Testis (tissue), 3 donors: ENCODE data around the gene WNK2. TPM values are rescaled to one million over a fixed set of nuclear protein-coding genes. Genes with fewer than 3 reads are reported as not detected.

ENCODE experiments used
- DNase-seq: peaks from one replicate; pipeline ENCODE4 v3.0.0-alpha.2; 2019
- H3K27ac ChIP-seq, 2 donors: fragments of 200-600 bp; sonication (generic); one replicate each; pipeline ENCODE4 v1.5.1; 2019
- H3K27me3 ChIP-seq: fragments of 200-600 bp; sonication (generic); one replicate; pipeline ENCODE4 v1.5.1; 2019
- H3K36me3 ChIP-seq: fragments of 200-600 bp; sonication (generic); one replicate; pipeline ENCODE4 v1.5.1; 2017; ENCODE audit warnings: low read depth; ENCODE audit errors: missing control alignments
- H3K4me1 ChIP-seq: fragments of 200-600 bp; sonication (generic); one replicate; pipeline ENCODE4 v1.5.1; 2019
- H3K4me3 ChIP-seq, 2 donors: fragments of 200-600 bp; sonication (generic); one replicate each; pipeline ENCODE4 v1.5.1; 2017 to 2019
- H3K9me3 ChIP-seq: fragments of 200-600 bp; sonication (generic); one replicate; pipeline ENCODE4 v1.5.1; 2017
- CTCF ChIP-seq, 3 experiments: fragments of 450-650 bp in 2 of 3; fragments of 200-600 bp in 1 of 3; sonication (generic) in 1 of 3; IDR thresholded peaks; one replicate each; pipeline ENCODE4 v1.5.1; 2016 to 2019; ENCODE audit warnings: antibody characterized with exemption in 3 of 3, mild to moderate bottlenecking in 2 of 3, moderate library complexity in 1 of 3
- POLR2A ChIP-seq: fragments of 450-650 bp; IDR thresholded peaks from one replicate; pipeline ENCODE4 v1.6.1; 2017; ENCODE audit warnings: antibody characterized with exemption, mild to moderate bottlenecking, moderate library complexity
- WGBS, 2 donors: methylation state at CpG; one replicate each; pipeline ENCODE4 v1.1.5; 2018; 5-methylcytosine and 5-hydroxymethylcytosine counted together
- intact Hi-C: fragments of 100-400 bp; cut with DNase I; formaldehyde crosslinking; loops from one replicate; pipeline ENCODE4 v1.15.1; 2023; ENCODE audit warnings: low total_unique reads
- polyA plus RNA-seq: library from polyadenylated mRNA; stranded (reverse); fragments of 350-450 nt; fragmentation: Illumina TruSeq; extraction: RNeasy Lipid Tissue Mini Kit (QIAGEN cat#74804); gene quantifications from one replicate; pipeline ENCODE4 v1.2.3, GENCODE V29; 2014; ENCODE audit warnings: low read depth, low replicate concordance; ENCODE audit not compliant: insufficient read depth
- total RNA-seq, 2 donors: library from RNA; depleted of rRNA; stranded (reverse); fragments of >200 nt; gene quantifications; one replicate each; pipeline ENCODE4 v1.2.3, GENCODE V29; 2016

The WNK2 gene
- total and polyA plus RNA-seq, 3 donors from 2014 or later: 29.0 to 91.1 (median 50.5) TPM

DNA sequence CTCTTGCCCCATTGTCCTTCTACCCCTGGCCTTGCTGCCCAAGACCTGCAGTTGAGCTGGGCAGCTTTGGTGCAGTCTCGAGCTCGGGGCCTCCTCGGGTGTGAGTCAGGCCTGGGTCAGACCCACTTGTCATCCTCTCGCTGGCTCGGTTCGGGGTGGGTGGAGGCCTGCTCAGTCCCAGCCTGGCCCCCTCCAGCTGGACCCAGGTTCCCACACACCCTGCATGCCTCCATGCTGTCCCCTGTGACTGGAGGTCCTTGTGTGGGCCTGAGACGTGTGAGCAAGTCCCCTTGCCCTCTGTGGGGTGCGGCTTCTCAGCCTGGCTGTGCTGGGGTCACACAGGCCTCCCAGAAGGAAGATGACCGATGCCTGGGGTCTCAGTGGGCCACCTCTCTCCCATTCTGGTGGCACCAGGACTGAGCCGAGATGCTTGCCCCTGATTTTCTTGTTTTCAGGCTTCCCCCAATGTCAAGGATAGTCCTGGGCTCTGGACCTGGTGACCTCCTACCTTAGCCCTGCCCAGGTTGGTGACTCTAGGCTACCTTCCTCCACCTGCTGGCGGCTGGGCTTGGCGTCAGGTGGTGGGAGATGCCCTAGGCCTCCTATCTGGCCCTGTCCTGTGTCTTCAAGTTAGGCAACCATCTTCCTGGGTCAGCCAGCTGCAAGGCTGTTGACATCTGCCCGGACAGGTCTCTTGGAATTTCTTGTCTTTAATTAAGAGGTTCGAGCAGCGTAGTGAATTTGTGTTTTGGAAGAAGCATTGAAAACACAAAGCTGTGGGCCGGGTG lies 15.1 kb downstream of the WNK2 start:
- Histone ChIP-seq H3K36me3 (no peaks in the 10 kb centered on the region), H3K27me3 (no peaks in the 10 kb centered on the region), H3K4me1 (peaks cover 12% of the 10 kb centered on the region), H3K4me3 (no peak overlapping the region), H3K9me3 (no peaks in the 10 kb centered on the region), H3K27ac (no peak overlapping the region)
- intact Hi-C loops: no loop called here
- WGBS, 2 donors: 97 to 98% methylated on average over 12 to 16 of the region's 16 CpGs
- TF ChIP-seq CTCF (IDR thresholded peaks at IDR 0.05) (no peak), POLR2A (no peak)
- DNase-seq: no peak

GRCh38 chr9:93200449-93200742 lies 16.5 kb downstream of the WNK2 start:
- H3K36me3 ChIP-seq: no peaks in the 10 kb centered on the region
- intact Hi-C loops: no loop called here
- no peak for DNase-seq
- H3K4me1 ChIP-seq: peaks cover 23% of the 10 kb centered on the region
- no peaks in the 10 kb centered on the region for H3K9me3 ChIP-seq
- H3K27ac ChIP-seq: no peak overlapping the region
- 81 to 96% methylated on average over 4 to 9 of the region's 9 CpGs for WGBS, 2 donors
- no peak for TF ChIP-seq CTCF (IDR thresholded peaks at IDR 0.05)
- no peak for TF ChIP-seq POLR2A
- no peaks in the 10 kb centered on the region for H3K27me3 ChIP-seq
- H3K4me3 ChIP-seq: no peak overlapping the region

DNA sequence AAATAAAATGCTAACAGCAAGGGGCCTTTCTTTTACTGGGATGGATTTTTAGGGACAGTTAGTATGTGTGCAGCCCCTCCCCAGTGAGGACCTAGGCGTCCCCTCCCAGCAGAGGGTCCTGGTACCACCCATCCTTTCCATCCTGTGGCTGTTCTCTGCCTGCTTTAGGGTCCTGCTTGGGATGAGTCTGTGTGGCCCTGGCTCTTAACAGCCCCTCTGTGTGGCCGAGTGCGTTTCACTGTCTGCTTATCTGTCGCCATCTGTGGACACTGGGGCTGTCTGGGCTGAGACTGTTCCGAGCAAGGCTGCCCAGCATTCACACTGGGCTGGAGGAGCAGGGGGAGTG lies 17.0 kb downstream of the WNK2 start:
- H3K9me3 ChIP-seq: no peaks in the 10 kb centered on the region
- no peak overlapping the region for H3K27ac ChIP-seq
- intact Hi-C loops: no loop called here
- peaks cover 28% of the 10 kb centered on the region for H3K4me1 ChIP-seq
- WGBS, 2 donors: 72 to 78% methylated on average over 5 of the region's 5 CpGs
- no peak for DNase-seq
- no peaks in the 10 kb centered on the region for H3K27me3 ChIP-seq
- no peak for TF ChIP-seq CTCF (IDR thresholded peaks at IDR 0.05)
- no peak for TF ChIP-seq POLR2A
- H3K4me3 ChIP-seq: no peak overlapping the region
- no peaks in the 10 kb centered on the region for H3K36me3 ChIP-seq

- H3K4me3 ChIP-seq: no peak overlapping the region
- H3K27ac ChIP-seq: no peak overlapping the region
- DNase-seq: no peak
- no peaks in the 10 kb centered on the region for H3K9me3 ChIP-seq
- no peaks in the 10 kb centered on the region for H3K27me3 ChIP-seq
- TF ChIP-seq CTCF (IDR thresholded peaks at IDR 0.05) (no peak), POLR2A (no peak)
- WGBS, 2 donors: 84 to 85% methylated on average over 11 of the region's 11 CpGs
- H3K4me1 ChIP-seq: peaks cover 45% of the 10 kb centered on the region
- no peaks in the 10 kb centered on the region for H3K36me3 ChIP-seq
- intact Hi-C loops: no loop called here
These were observed 19.2 kb downstream of the WNK2 start for GRCh38 chr9:93203026-93203717.
